DMS79 (cell line): Measurements from ENCODE around the gene PPHLN1.
A peak's percentile ranks its signal among the peaks of the same experiment; 100 is the strongest.
"Not testable (repeated sequence)": the region's sequence is repeated elsewhere in the genome, so short reads cannot be mapped to it uniquely, and the experiment has no call there.

Experiments used
- DNase-seq: peaks from one replicate; lab custom pipeline; 2025; lab: John Stamatoyannopoulos, UW

PPHLN1 gene

DNA sequence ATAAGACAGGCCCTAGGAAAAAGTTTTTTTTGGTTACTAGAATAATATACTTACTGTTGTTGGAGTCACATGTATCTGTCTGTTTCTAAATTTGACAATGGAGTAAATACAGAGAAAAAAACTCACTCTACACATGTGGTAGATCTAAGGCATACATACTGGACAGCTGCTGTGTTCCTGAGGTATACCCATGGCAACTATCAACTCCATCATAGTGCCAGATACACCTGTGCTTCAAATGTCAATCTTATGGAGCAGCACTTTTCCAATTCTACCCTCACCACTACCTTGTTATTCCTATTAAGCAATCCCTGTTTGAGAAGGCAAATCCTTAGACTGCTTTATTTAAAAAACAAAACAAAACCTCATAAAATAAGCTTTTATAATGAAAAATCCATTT is 3.4 kb upstream of the PPHLN1 start:
- DNase-seq = no peak

DNA sequence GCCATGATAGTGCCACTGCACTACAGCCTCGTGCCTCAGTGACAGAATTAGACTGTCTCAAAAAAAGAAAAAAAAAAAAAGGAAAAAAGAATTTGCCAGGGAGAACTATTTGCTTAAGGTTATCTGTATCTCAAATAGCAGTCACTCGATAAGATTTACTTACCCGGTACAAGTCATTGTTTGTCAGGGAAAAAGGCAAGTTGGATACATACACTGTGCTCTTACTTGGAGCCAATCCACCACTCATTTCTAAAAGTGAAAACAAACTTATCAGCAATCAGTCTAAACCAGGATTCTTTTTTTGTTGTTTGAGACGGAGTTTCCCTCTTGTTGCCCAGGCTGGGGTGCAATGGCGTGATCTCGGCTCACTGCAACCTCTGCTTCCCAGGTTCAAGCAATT is 2.1 kb upstream of the PPHLN1 start:
- DNase-seq = no peak

DNA sequence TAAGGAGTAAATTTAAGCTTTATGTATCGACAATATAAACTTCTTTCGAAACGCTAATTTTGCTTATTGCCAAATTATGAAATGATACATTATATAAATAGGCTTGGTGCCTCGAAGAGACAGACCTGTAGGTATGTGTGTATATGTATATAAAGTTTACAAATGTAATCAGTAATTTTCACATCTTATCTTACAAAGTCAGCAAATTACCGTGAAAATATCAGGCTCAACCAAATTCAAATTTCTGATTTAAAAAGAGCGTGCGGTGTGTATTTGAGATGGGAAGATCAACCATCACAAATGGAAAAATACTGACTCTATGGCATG is 678 bp upstream of the PPHLN1 start:
- DNase-seq = no peak

- DNase-seq = peak; percentile 7
These were observed 717 bp downstream of the PPHLN1 start for GRCh38 chr12:42326541-42327226.

DNA sequence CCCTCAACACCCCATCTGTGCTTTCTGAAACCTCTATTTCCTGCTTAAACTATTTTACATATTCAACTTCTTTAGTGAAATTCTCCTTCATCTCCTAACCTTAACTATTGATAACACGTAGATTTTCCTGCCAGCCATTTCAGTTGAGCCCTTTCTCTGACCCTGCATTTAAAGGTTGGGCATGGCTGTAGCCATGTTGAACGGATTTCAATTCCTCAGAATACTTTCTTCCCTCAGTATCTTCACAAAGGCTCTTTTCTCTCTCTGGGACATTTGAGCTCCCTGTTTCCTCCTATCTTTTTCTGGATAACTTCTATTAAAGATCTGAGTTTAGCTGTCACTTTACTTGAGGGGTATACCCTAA is 1.2 kb downstream of the PPHLN1 start:
- no peak for DNase-seq

DNA sequence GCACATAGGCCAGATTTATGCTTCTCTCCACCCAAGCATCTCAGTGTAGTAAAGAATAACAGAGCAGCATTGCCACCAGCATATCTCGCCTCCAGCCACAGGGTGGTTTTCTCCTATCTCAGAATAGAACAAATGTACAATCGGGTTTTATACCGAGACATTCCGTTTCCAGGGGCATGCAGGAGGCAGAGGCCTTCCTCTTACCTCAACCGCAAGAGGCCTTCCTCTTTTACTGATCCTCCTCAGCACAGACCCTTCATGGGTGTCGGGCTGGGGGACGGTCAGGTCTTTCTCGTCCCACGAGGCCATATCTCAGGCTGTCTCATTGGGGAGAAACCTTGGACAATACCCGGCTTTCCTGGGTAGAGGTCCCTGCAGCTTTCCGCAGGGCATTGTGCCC is 4.1 kb downstream of the PPHLN1 start:
- not testable (repeated sequence) for DNase-seq

GRCh38 chr12:42332301-42333285 is 6.6 kb downstream of the PPHLN1 start:
- DNase-seq = peak; percentile 10

- no peak for DNase-seq
These were observed 10.3 kb downstream of the PPHLN1 start for GRCh38 chr12:42336286-42336685.

DNA sequence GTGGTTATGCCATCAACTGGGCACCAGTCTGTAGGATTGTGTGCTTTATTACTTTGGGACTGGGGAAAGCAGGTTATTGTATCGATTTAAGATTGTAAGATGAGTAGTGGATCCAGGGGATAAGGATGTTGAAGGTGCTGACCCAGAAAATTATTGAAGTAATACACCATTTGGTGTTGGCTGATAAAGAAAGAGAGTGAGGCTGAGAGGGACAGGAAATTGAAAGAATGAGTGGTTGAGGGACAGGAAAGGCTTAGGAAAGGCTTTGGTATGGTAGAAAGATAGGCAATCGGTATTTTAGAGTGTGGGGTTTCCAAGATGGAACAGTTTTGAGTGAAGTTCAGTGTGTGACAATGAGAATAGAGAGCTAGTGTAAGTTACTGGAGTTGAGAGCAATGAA is 12.3 kb downstream of the PPHLN1 start:
- DNase-seq = no peak

GRCh38 chr12:42342028-42342427 is 16.1 kb downstream of the PPHLN1 start:
- no peak for DNase-seq

- DNase-seq = no peak
These were observed 17.8 kb downstream of the PPHLN1 start for GRCh38 chr12:42343721-42344120.

GRCh38 chr12:42346403-42347002 is 20.5 kb downstream of the PPHLN1 start:
- no peak for DNase-seq

GRCh38 chr12:42349119-42350020 is 23.4 kb downstream of the PPHLN1 start:
- DNase-seq = not testable (repeated sequence)

DNA sequence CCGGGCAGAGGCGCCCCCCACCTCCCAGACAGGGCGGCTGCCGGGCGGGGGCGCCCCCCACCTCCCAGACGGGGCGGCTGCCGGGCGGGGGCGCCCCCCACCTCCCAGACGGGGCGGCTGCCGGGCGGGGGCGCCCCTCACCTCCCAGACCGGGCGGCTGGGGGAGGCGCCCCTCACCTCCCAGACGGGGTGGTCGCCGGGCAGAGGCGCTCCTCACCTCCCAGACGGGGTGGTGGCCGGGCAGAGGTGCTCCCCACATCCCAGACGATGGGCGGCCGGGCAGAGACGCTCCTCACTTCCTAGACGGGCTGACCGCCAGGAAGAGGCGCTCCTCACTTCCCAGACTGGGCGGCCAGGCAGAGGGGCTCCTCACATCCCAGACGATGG is 24.0 kb downstream of the PPHLN1 start:
- DNase-seq = not testable (repeated sequence)

GRCh38 chr12:42356344-42356743 is 30.4 kb downstream of the PPHLN1 start:
- DNase-seq = no peak

GRCh38 chr12:42360747-42361403 is 34.9 kb downstream of the PPHLN1 start:
- DNase-seq = no peak

DNA sequence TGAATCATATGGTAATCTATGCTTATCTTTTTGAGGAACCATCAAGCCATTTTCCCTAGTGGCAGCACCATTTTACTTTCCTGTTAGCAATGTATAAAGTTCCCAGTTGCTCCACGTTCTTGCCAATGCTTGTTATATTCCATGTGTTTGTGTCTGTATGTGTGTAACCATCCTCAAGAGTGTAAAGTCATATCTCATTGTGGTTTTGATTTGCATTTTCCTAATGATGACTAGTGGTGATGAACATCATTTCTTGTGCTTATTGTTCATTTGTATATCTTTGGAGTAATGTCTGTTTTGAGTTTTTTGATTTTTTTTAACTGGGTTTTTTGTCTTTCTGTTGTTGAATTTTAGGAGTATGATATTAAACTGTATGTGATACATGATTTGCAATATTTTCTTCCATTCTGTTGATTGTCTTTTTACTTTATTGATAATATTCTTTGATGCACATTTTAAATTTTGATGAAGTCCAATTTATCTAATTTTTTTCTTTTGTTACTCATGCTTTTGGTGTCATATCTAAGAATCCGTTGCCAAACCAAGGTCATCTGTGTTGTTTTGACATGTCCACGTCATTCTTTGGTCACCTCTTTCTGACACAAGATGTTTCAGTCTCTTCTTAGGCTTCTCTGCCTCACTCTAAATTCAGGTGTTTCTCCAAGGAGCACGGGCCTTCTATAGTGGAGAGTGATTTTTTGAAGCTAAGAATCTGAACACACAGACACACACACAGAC is 36.1 kb downstream of the PPHLN1 start:
- no peak for DNase-seq

DNA sequence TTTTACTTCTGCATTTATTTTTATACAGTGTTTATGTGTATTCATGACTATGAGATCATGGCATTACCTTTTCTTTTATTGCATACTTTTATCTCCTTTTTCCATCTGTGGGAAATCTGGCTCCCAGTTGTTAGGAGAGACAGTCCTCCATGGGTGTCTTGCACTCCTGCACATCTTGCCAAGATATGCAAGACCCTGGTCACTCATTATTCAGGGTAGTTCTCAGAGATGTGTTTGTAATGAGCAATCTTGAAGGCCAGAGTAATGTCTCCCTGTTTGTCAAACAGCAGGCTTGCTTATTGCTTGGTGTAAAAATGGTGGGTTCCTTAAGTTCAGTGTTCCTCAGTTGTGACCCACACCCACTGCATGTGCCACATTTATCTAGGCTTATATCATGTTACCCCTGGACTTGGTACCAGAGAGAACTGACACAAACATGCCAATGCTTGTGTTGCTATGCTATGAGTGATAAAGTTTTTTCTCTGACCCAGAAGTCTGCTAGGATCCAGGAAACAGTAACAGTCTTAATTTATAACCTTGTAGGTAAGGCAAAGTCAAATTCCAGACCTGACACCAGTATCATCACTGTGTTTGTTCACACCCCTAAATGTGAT is 36.8 kb downstream of the PPHLN1 start:
- no peak for DNase-seq

GRCh38 chr12:42364692-42365091 is 38.7 kb downstream of the PPHLN1 start:
- no peak for DNase-seq

GRCh38 chr12:42365486-42365885 is 39.5 kb downstream of the PPHLN1 start:
- DNase-seq = no peak
